HEK293 (cell line): ENCODE data around the gene REX1BD.

ENCODE experiments used
- CTCF ChIA-PET: fragments of 350-600 bp; formaldehyde crosslinking; extraction: SDS; loops from one replicate; lab custom pipeline; 2021; ENCODE audit warnings: antibody characterized with exemption; lab: Yijun Ruan, JAX
- POLR2A ChIA-PET: fragments of 300-600 bp; formaldehyde crosslinking; extraction: SDS; loops from one replicate; lab custom pipeline; 2020; ENCODE audit warnings: antibody characterized with exemption, inconsistent platforms; lab: Yijun Ruan, JAX
- H3K27ac ChIP-seq: fragments of 200-500 bp; sonication (Bioruptor generic); 2 replicates; pipeline ENCODE4 v1.5.1; 2014; ENCODE audit warnings: low read depth, low read length, control low read depth, inconsistent platforms; ENCODE audit errors: extremely low read depth
- H3K36me3 ChIP-seq, 2 experiments: fragments of 200-500 bp in 1 of 2; sonication (Bioruptor generic) in 1 of 2; 1 replicate in 1 of 2; 2 replicates in 1 of 2; pipeline ENCODE4 v1.5.1; 2014 to 2017; ENCODE audit warnings: inconsistent platforms in 2 of 2, low read length in 2 of 2; ENCODE audit not compliant: control insufficient read depth in 2 of 2, insufficient read depth in 1 of 2
- H3K4me1 ChIP-seq: fragments of 200-500 bp; sonication (Bioruptor generic); 2 replicates; pipeline ENCODE4 v1.5.1; 2014; ENCODE audit warnings: mild to moderate bottlenecking, low read length, inconsistent platforms; ENCODE audit not compliant: control insufficient read depth, insufficient read depth
- H3K4me3 ChIP-seq: 2 replicates; pipeline ENCODE4 v1.5.1; 2011; ENCODE audit warnings: low read depth, mild to moderate bottlenecking, control low read depth, low read length, moderate library complexity
- H3K9me3 ChIP-seq: fragments of 200-500 bp; sonication (Bioruptor generic); 2 replicates; pipeline ENCODE4 v1.5.1; 2014; ENCODE audit warnings: low read depth, low read length, inconsistent platforms; ENCODE audit not compliant: control insufficient read depth, insufficient read depth
- EGR2 ChIP-seq: fragments of 450-650 bp; formaldehyde crosslinking; IDR thresholded peaks from 2 replicates; pipeline ENCODE4 v1.5.1; 2016; ENCODE audit warnings: low read depth, missing biosample characterization, missing genetic modification characterization
- IKZF3 ChIP-seq: fragments of 450-650 bp; IDR thresholded peaks from 2 replicates; pipeline ENCODE4 v1.5.0; 2018; ENCODE audit warnings: missing biosample characterization, mild to moderate bottlenecking, missing genetic modification characterization, moderate library complexity
- MZF1 ChIP-seq: fragments of 450-650 bp; formaldehyde crosslinking; IDR thresholded peaks from 2 replicates; pipeline ENCODE4 v1.5.1; 2017; ENCODE audit warnings: missing biosample characterization, missing genetic modification characterization, borderline replicate concordance
- SETDB1 ChIP-seq: IDR thresholded peaks from one replicate; pipeline ENCODE4 v1.6.1; 2017; ENCODE audit warnings: mild to moderate bottlenecking, low read length, moderate library complexity, mixed read lengths; ENCODE audit not compliant: insufficient read length
- SP3 ChIP-seq: fragments of 450-650 bp; formaldehyde crosslinking; IDR thresholded peaks from 2 replicates; pipeline ENCODE4 v1.5.1; 2016; ENCODE audit warnings: missing biosample characterization, missing genetic modification characterization
- TRIM28 ChIP-seq: IDR thresholded peaks from 2 replicates; pipeline ENCODE4 v1.6.1; 2011; ENCODE audit warnings: low read length, control low read depth, borderline replicate concordance
- ZBTB48 ChIP-seq: fragments of 450-650 bp; formaldehyde crosslinking; IDR thresholded peaks from 2 replicates; pipeline ENCODE4 v1.5.1; 2016; ENCODE audit warnings: missing biosample characterization, missing genetic modification characterization
- ZNF146 ChIP-seq: fragments of 450-650 bp; formaldehyde crosslinking; IDR thresholded peaks from 2 replicates; pipeline ENCODE4 v1.5.1; 2016; ENCODE audit warnings: missing biosample characterization, missing genetic modification characterization
- ZNF155 ChIP-seq: fragments of 450-650 bp; formaldehyde crosslinking; IDR thresholded peaks from 2 replicates; pipeline ENCODE4 v1.5.1; 2016; ENCODE audit warnings: missing biosample characterization, missing genetic modification characterization
- ZNF19 ChIP-seq: fragments of 450-650 bp; formaldehyde crosslinking; IDR thresholded peaks from 2 replicates; pipeline ENCODE4; 2016; ENCODE audit warnings: missing biosample characterization, missing genetic modification characterization, low read depth
- ZNF211 ChIP-seq: fragments of 450-650 bp; formaldehyde crosslinking; IDR thresholded peaks from 2 replicates; pipeline ENCODE4 v1.5.1; 2016; ENCODE audit warnings: low read depth, missing biosample characterization, missing genetic modification characterization
- ZNF48 ChIP-seq: fragments of 450-650 bp; formaldehyde crosslinking; IDR thresholded peaks from 2 replicates; pipeline ENCODE4 v1.5.1; 2016; ENCODE audit warnings: missing biosample characterization, missing genetic modification characterization
- ZNF560 ChIP-seq: fragments of 450-650 bp; formaldehyde crosslinking; IDR thresholded peaks from 2 replicates; pipeline ENCODE4 v1.5.1; 2017; ENCODE audit warnings: missing biosample characterization, missing genetic modification characterization, borderline replicate concordance
- ZNF610 ChIP-seq: fragments of 450-650 bp; formaldehyde crosslinking; IDR thresholded peaks from 2 replicates; pipeline ENCODE4 v1.5.1; 2016; ENCODE audit warnings: missing biosample characterization, missing genetic modification characterization, borderline replicate concordance
- ZNF76 ChIP-seq: fragments of 450-650 bp; formaldehyde crosslinking; IDR thresholded peaks from 2 replicates; pipeline ENCODE4; 2016; ENCODE audit warnings: low read depth, missing biosample characterization, missing genetic modification characterization, borderline replicate concordance
- ZNF785 ChIP-seq: fragments of 450-650 bp; formaldehyde crosslinking; IDR thresholded peaks from 2 replicates; pipeline ENCODE4 v1.5.1; 2016; ENCODE audit warnings: missing biosample characterization, missing genetic modification characterization
- TF ChIP-seq, protein P1 (sequence below): fragments of 450-650 bp; formaldehyde crosslinking; IDR thresholded peaks from 2 replicates; pipeline ENCODE4 v1.5.1; 2016; ENCODE audit warnings: missing biosample characterization, missing genetic modification characterization, borderline replicate concordance
- TF ChIP-seq, protein P2 (sequence below): fragments of 450-650 bp; formaldehyde crosslinking; conservative IDR thresholded peaks from 2 replicates; pipeline ENCODE4 v1.5.1; 2016; ENCODE audit warnings: low read depth, missing biosample characterization, missing genetic modification characterization
- TF ChIP-seq, protein P3 (sequence below): fragments of 450-650 bp; formaldehyde crosslinking; IDR thresholded peaks from 2 replicates; pipeline ENCODE4 v1.5.1; 2016; ENCODE audit warnings: missing biosample characterization, missing genetic modification characterization
- TF ChIP-seq, protein P4 (sequence below): fragments of 450-650 bp; formaldehyde crosslinking; IDR thresholded peaks from 2 replicates; pipeline ENCODE4 v1.5.1; 2016; ENCODE audit warnings: missing biosample characterization, missing genetic modification characterization
- TF ChIP-seq, protein P5 (sequence below): fragments of 450-650 bp; formaldehyde crosslinking; IDR thresholded peaks from 2 replicates; pipeline ENCODE4; 2016; ENCODE audit warnings: missing biosample characterization, missing genetic modification characterization
- TF ChIP-seq, protein P6 (sequence below): fragments of 450-650 bp; formaldehyde crosslinking; IDR thresholded peaks from 2 replicates; pipeline ENCODE4 v1.5.1; 2016; ENCODE audit warnings: missing biosample characterization, missing genetic modification characterization

Gene REX1BD

DNA sequence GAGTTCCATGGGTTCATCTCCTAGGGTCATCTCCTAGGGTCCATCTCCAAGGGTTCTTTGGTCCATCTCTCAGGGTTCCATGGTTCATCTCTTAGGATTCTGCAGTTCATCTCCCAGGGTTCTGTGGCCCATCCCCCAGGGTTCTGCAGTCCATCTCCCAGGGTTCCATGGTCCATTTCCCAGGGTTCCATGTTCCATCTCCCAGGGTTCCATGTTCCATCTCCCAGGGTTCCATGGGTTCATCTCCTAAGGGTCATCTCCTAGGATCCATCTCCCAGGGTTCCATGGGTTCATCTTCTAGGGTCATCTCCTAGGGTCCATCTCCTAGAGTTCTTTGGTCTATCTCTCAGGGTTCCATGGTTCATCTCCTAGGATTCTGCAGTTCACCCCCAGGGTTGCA lies 29.0 kb downstream of the REX1BD start:
- ChIA-PET CTCF (no interaction called here), POLR2A (no interaction called here)
- no peak overlapping the region for H3K4me3 ChIP-seq
- no peak overlapping the region for H3K27ac ChIP-seq
- no peaks in the 10 kb centered on the region for H3K9me3 ChIP-seq
- TF ChIP-seq ZNF155 (no peak), ZNF76 (peak; percentile 80)
- no peaks in the 10 kb centered on the region for H3K4me1 ChIP-seq
- H3K36me3 ChIP-seq: no peaks in the 10 kb centered on the region

DNA sequence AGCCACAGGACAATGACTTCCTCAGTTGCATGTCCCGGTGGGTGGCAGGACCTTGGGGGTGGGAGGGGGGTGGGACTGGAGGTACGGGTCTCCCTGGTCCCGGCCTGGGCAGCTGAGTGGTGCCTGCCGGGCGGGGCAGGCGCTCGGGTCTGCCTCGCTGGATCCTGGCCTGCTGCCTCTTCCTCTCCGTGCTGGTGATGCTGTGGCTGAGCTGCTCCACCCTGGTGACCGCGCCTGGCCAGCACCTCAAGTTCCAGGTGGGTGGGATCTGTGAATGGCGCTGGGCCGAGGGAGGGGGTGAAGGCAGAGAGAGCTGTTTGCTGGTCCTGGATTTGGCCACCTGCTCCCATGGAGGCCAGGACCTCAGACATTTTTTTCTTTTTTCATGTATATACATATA lies 29.6 kb downstream of the REX1BD start:
- Histone ChIP-seq H3K36me3 (no peaks in the 10 kb centered on the region), H3K4me3 (no peak overlapping the region), H3K27ac (no peak overlapping the region), H3K4me1 (no peaks in the 10 kb centered on the region), H3K9me3 (no peaks in the 10 kb centered on the region)
- ChIA-PET CTCF (interaction anchor here (1.1 kb wide), 1 partner anchor 13 kb away, joined by 3 read pairs; no protein-coding TSS in a partner anchor), POLR2A (no interaction called here)
- TF ChIP-seq, protein P1, sequence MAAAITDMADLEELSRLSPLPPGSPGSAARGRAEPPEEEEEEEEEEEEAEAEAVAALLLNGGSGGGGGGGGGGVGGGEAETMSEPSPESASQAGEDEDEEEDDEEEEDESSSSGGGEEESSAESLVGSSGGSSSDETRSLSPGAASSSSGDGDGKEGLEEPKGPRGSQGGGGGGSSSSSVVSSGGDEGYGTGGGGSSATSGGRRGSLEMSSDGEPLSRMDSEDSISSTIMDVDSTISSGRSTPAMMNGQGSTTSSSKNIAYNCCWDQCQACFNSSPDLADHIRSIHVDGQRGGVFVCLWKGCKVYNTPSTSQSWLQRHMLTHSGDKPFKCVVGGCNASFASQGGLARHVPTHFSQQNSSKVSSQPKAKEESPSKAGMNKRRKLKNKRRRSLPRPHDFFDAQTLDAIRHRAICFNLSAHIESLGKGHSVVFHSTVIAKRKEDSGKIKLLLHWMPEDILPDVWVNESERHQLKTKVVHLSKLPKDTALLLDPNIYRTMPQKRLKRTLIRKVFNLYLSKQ (tag by site-specific recombination): no peak
- TF ChIP-seq MZF1 (no peak), ZNF48 (tag by site-specific recombination) (no peak), ZNF610 (tag by site-specific recombination) (no peak), ZNF19 (no peak), EGR2 (tag by site-specific recombination) (no peak), ZNF560 (no peak), ZBTB48 (no peak), SETDB1 (no peak)
- TF ChIP-seq, protein P2, sequence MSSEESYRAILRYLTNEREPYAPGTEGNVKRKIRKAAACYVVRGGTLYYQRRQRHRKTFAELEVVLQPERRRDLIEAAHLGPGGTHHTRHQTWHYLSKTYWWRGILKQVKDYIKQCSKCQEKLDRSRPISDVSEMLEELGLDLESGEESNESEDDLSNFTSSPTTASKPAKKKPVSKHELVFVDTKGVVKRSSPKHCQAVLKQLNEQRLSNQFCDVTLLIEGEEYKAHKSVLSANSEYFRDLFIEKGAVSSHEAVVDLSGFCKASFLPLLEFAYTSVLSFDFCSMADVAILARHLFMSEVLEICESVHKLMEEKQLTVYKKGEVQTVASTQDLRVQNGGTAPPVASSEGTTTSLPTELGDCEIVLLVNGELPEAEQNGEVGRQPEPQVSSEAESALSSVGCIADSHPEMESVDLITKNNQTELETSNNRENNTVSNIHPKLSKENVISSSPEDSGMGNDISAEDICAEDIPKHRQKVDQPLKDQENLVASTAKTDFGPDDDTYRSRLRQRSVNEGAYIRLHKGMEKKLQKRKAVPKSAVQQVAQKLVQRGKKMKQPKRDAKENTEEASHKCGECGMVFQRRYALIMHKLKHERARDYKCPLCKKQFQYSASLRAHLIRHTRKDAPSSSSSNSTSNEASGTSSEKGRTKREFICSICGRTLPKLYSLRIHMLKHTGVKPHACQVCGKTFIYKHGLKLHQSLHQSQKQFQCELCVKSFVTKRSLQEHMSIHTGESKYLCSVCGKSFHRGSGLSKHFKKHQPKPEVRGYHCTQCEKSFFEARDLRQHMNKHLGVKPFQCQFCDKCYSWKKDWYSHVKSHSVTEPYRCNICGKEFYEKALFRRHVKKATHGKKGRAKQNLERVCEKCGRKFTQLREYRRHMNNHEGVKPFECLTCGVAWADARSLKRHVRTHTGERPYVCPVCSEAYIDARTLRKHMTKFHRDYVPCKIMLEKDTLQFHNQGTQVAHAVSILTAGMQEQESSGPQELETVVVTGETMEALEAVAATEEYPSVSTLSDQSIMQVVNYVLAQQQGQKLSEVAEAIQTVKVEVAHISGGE: no peak
- TF ChIP-seq, protein P3, sequence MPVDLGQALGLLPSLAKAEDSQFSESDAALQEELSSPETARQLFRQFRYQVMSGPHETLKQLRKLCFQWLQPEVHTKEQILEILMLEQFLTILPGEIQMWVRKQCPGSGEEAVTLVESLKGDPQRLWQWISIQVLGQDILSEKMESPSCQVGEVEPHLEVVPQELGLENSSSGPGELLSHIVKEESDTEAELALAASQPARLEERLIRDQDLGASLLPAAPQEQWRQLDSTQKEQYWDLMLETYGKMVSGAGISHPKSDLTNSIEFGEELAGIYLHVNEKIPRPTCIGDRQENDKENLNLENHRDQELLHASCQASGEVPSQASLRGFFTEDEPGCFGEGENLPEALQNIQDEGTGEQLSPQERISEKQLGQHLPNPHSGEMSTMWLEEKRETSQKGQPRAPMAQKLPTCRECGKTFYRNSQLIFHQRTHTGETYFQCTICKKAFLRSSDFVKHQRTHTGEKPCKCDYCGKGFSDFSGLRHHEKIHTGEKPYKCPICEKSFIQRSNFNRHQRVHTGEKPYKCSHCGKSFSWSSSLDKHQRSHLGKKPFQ (tag by site-specific recombination): no peak

DNA sequence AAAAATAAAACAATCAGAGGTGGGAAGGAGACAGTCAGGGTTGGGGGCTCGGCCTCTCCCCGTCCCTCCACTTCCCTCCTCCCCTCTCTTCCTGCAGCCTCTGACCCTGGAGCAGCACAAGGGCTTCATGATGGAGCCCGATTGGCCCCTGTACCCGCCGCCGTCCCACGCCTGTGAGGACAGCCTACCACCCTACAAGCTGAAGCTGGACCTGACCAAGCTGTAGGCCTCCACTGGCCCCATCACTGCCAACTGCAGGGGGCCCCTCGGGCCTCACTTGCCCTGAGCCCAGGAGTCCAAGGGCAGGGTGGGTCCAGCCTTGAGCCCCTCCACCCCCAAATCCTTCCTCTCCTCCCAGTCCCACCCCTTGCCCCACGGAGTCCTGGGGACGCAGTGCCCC lies 31.7 kb downstream of the REX1BD start:
- Histone ChIP-seq H3K4me3 (no peak overlapping the region), H3K4me1 (no peaks in the 10 kb centered on the region), H3K9me3 (no peaks in the 10 kb centered on the region), H3K27ac (no peak overlapping the region), H3K36me3 (no peaks in the 10 kb centered on the region)
- POLR2A ChIA-PET: interaction anchor here (1.5 kb wide), 1 partner anchor 7 kb away, joined by 3 read pairs; the partner anchor contains the start of gene TMEM59L
- CTCF ChIA-PET: no interaction called here
- TF ChIP-seq ZNF560 (no peak), SP3 (no peak), TRIM28 (no peak), ZNF211 (no peak), IKZF3 (tag by site-specific recombination) (no peak), ZNF146 (no peak), ZNF785 (tag by site-specific recombination) (no peak)
- TF ChIP-seq, protein P4, sequence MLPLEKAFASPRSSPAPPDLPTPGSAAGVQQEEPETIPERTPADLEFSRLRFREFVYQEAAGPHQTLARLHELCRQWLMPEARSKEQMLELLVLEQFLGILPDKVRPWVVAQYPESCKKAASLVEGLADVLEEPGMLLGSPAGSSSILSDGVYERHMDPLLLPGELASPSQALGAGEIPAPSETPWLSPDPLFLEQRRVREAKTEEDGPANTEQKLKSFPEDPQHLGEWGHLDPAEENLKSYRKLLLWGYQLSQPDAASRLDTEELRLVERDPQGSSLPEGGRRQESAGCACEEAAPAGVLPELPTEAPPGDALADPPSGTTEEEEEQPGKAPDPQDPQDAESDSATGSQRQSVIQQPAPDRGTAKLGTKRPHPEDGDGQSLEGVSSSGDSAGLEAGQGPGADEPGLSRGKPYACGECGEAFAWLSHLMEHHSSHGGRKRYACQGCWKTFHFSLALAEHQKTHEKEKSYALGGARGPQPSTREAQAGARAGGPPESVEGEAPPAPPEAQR: no peak
- TF ChIP-seq, protein P5, sequence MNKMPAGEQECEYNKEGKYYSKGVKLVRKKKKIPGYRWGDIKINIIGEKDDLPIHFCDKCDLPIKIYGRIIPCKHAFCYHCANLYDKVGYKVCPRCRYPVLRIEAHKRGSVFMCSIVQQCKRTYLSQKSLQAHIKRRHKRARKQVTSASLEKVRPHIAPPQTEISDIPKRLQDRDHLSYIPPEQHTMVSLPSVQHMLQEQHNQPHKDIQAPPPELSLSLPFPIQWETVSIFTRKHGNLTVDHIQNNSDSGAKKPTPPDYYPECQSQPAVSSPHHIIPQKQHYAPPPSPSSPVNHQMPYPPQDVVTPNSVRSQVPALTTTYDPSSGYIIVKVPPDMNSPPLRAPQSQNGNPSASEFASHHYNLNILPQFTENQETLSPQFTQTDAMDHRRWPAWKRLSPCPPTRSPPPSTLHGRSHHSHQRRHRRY (tag by site-specific recombination): no peak
- TF ChIP-seq, protein P6, sequence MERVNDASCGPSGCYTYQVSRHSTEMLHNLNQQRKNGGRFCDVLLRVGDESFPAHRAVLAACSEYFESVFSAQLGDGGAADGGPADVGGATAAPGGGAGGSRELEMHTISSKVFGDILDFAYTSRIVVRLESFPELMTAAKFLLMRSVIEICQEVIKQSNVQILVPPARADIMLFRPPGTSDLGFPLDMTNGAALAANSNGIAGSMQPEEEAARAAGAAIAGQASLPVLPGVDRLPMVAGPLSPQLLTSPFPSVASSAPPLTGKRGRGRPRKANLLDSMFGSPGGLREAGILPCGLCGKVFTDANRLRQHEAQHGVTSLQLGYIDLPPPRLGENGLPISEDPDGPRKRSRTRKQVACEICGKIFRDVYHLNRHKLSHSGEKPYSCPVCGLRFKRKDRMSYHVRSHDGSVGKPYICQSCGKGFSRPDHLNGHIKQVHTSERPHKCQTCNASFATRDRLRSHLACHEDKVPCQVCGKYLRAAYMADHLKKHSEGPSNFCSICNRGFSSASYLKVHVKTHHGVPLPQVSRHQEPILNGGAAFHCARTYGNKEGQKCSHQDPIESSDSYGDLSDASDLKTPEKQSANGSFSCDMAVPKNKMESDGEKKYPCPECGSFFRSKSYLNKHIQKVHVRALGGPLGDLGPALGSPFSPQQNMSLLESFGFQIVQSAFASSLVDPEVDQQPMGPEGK: no peak
